EH (cell line): Measurements from ENCODE around the gene SLC35A2.
"Not testable (repeated sequence)": the region's sequence is repeated elsewhere in the genome, so short reads cannot be mapped to it uniquely, and the experiment has no call there.

ENCODE experiments used
- DNase-seq: peaks from one replicate; pipeline ENCODE4 v3.0.0-alpha.2; 2015; ENCODE audit warnings: low read depth

The SLC35A2 gene

GRCh38 chrX:48902776-48903175, 8.7 kb downstream of the SLC35A2 start:
- DNase-seq = no peak

DNA sequence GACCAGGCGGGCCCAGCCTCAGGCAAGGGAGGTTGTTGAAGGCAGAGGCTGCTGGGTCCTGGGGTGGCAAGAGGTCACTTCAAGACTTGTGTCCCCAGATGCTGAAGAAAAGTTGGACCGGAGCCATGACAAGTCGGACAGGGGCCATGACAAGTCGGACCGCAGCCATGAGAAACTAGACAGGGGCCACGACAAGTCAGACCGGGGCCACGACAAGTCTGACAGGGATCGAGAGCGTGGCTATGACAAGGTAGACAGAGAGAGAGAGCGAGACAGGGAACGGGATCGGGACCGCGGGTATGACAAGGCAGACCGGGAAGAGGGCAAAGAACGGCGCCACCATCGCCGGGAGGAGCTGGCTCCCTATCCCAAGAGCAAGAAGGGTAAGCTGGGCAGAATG, 9.3 kb downstream of the SLC35A2 start:
- no peak for DNase-seq

GRCh38 chrX:48901069-48901468, 10.4 kb downstream of the SLC35A2 start:
- DNase-seq = no peak

GRCh38 chrX:48899078-48899410, 12.4 kb downstream of the SLC35A2 start:
- no peak for DNase-seq

- DNase-seq = peak; percentile 96
These were observed 13.7 kb downstream of the SLC35A2 start, which contains the start of the genes PQBP1 and TIMM17B for GRCh38 chrX:48897625-48898306. TSS of gene PQBP1 (plus strand) at chrX:48897930. CDS start at chrX:48898510, 580 bp downstream. TSS of gene TIMM17B (minus strand) at chrX:48897768. CDS start at chrX:48897749, 19 bp downstream.

DNA sequence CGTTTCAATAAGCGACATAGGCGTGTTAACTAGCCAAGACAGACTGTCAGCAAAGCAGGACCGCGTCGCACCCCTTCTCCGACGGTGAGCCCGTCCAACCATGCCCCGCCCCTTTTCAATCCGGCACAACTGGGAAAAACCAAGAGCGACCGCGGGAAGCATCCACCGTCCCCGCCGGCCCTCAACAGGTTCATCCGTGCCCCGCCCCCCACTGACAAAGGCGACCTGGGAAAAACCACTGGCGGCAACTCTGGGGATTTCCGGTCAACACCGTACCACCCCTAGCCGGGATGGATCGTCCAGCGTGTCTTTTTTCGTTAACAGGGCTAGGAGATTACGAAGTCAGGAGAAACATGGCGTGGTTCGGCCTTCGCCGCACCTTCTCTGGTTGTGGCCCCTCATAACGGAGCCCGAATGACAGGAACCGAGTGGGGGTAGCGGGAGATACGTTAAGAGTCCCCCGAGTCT, 14.3 kb downstream of the SLC35A2 start:
- peak; percentile 75 for DNase-seq

DNA sequence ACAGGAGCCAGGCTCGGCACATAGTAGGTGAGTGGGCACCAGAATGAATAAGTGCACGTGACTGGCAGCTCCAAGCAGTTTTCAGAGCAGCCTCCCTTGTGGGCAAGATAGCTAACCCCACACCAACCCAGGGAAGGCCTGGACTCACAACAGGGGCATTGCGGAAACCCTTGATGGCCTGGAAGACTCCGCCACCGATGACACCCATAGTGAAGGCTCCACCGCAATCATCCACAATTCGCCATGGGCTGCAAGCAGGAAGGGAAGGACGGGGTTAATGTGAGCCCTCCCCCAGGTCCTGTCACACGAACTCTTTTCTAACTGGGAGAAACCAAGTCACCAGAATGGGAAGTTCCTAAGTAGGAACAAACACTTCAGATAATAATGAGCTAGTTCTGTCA, 14.8 kb downstream of the SLC35A2 start:
- DNase-seq = peak; percentile 42

GRCh38 chrX:48894891-48895290, 16.6 kb downstream of the SLC35A2 start:
- no peak for DNase-seq

DNA sequence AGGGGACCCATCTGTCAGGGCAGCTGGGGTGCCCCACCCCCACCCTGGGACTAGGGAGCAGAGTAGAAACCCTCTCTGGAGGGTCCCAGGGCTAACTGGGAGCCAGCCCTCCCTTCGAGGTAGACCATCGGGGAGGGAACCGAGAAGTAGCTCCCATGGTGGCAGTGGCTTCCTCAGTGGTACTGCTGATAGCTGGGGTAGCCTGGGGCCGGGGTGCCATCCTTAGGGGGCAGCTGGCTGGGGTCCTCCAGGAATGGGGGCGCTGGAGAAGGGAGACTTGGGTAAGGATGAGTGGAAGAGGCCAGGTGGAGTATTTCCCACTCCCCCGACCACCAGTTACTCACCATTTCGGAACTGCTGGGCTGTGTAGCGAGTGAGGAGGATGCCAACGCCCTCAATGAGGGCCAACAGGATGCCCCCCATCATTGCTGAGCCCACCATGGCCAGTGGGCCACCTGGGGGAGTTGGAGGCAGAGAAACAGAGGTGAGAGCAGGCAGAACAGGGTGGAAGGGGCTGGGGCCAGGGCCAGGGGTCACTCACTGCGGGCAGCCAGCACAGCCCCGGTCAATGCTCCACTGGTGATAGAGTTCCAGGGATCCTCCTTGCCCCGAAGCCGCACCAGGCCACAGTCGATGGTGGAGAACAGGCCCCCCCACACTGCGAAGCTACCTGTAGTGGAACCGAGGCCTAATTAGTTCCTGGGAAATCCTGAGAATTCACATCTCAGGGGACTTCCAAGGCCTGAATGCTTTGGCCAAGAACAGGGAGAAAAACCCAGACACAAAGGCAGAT, 17.7 kb downstream of the SLC35A2 start:
- no peak for DNase-seq

DNA sequence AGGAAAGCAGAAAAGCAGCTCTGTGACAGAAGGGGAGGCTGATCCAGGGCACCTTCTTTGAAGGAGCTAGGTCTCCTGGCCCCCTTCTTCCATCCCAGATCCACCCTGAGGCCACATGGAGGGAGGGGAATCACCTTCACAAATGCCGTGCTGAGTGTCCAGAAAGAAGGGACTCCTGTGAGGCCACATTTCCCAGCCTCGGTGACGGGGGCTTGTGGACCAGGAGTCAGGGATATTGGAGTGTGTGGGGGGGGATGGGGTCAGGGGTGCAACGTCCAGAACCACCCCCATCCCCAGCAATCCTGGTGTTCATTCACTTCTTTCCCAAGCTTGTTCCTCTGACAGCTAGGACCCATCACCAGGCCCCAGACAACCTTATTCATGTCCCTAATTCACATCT, 18.6 kb downstream of the SLC35A2 start:
- DNase-seq = no peak

- peak; percentile 92 for DNase-seq
These were observed 19.8 kb downstream of the SLC35A2 start for GRCh38 chrX:48891402-48892288.

DNA sequence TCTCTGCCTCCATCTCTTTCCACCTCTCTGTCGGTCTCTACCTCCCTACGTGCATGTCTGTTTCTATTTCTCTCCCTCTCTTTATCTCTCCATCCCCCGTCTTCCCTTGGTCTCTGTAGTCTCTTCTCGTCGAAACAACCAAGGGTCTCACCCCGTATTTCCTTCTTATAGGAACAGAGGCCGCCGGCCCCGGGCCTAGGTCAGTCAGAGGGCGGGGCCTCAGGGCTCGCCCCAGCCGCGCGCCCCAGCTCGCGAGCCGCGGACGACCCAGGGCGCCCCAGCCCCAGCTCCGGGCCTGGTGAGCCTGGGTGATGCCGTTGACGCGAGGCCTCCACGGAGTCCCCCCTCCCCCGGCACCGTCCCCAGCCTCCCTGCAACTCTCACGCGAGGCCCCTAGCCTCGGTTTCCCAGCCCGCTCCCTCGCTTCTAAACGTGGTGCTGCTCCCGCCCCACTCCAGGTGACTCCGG, 20.5 kb downstream of the SLC35A2 start:
- no peak for DNase-seq

GRCh38 chrX:48890296-48890925, 21.0 kb downstream of the SLC35A2 start:
- DNase-seq = no peak

DNA sequence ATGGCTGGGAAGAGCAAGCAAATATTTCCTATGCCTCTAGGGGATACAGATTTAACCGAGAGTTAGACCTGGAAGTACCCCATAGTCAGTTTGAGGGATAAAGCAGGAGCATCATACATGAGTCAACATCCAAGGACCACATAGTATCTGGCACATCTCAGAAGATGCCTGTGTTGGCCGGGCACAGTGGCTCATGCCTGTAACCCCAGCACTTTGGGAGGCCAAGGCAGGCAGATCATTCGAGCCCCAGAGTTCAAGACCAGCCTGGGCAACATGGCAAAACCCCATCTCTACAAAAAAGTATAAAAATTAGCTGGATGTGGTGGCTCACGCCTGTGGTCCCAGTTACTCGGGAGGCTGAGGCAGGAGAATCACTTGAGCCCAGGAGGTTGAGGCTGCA, 24.9 kb downstream of the SLC35A2 start:
- not testable (repeated sequence) for DNase-seq

- no peak for DNase-seq
These were observed 27.7 kb downstream of the SLC35A2 start for GRCh38 chrX:48883729-48884128.

GRCh38 chrX:48876944-48877343, 34.5 kb downstream of the SLC35A2 start:
- DNase-seq = not testable (repeated sequence)

DNA sequence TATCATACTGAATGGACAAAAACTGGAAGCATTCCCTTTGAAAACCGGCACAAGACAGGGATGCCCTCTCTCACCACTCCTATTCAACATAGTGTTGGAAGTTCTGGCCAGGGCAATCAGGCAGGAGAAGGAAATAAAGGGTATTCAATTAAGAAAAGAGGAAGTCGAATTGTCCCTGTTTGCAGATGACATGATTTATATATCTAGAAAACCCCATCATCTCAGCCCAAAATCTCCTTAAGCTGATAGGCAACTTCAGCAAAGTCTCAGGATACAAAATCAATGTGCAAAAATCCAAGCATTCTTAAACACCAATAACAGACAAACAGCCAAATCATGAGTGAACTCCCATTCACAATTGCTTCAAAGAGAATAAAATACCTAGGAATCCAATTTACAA, 39.4 kb downstream of the SLC35A2 start:
- not testable (repeated sequence) for DNase-seq

DNA sequence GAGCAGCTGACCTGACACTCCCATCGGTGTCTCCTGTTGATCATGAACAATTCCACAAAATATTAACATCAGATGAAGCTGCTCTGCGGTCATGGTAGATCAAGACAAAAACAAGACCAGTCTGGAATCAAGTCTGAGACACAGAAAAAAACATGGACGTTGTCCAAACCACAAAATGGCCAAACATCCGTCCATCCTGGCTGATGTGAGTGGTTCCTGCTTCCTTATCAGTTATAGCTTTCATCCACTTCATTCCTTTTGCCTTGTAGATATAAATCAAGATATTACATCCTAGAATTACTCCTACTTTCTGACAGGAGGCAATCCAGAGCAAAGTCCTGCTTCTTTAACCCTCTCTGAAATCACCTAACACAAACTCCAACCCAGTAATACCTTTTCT, 47.2 kb downstream of the SLC35A2 start:
- DNase-seq = peak; percentile 49

GRCh38 chrX:48854898-48855297, 56.5 kb downstream of the SLC35A2 start:
- DNase-seq = peak; percentile 30

DNA sequence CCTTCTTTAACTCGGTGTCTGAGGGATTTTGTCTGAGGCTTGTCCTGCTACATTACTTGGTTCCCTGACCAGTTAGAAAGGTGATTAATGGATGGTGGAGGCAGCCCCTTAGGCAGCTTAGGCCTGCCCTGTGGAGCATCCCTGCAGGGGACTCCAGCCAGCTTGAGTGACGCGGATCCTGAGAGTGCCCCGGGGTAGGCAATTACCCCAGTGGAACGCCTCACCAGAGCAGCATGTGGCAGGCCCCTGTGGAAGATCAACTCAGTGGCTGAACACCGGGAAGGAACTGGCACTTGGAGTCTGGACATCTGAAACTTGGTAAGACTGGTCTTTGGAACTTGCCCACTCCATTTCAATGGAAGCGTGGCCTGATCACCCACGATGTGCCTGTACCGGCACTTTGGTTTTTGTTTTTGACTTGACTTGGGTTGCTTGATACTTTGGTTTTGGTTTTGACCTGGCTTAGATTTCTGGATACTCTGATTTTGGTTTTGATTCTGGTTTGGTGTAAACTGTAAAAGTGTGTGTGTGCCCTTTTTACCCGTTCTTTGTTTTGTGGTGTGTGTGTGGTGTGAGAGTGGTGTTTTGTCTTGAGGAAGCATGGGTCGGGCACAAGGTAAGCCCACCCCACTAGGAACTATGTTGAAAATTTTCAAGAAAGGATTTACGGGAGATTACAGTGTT, 57.2 kb downstream of the SLC35A2 start:
- not testable (repeated sequence) for DNase-seq

DNA sequence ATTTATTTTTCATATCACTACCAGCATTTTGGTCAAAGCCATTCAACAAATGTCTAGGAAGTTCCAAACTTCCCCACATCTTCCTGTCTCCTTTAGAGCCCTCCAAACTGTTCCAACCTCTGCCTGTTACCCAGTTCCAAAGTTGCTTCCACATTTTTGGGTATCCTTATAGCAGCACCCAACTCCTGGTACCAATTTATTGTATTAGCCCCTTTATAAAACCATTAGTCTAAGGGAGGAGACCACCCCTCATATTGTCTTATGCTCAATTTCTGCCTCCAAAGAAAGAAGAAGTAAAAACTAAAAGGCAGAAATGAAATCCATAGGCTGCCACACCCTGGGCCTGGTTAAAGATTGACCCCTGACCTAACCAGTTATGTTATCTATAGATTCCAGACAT, 58.0 kb downstream of the SLC35A2 start:
- not testable (repeated sequence) for DNase-seq
